ENCODE results near the gene GMDS. TPM values are rescaled to one million over a fixed set of nuclear protein-coding genes. Genes with fewer than 3 reads are reported as not detected.

GMDS gene
- total RNA-seq, 3 donors from 2014 or later (not counting 1 experiment from before 2014, with no cell fraction given), result 23.6 to 31.0 (median 26.4) TPM

DNA sequence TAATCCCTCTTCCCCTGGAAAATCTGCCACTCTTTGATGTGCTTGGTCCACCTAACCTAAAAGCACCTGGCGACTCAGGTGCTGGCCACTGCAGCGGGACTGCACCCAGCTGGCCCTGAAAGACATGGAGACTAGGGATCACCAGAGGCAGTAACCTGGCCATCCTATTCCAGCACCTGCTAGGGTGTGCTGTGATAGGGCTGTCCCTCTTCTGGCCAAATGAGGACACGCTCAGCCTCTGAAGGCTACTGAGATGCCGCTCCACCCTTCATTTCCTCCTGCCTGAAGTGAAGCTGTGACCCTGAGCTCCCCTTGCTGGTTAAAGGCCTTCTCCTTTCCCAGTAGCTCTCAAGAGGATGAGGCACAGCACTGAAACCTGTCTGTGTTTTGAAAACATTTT lies 611.3 kb downstream of the GMDS start:
- DNase-seq (no peak), ATAC-seq (no peak)
- Mint-ChIP-seq H3K4me3 (no peak overlapping the region), H3K36me3 (no peaks in the 10 kb centered on the region), H3K4me1 (no peaks in the 10 kb centered on the region), H3K9me3 (no peaks in the 10 kb centered on the region), H3K27me3 (ENCODE audit: low read depth in 2 of 2) (peaks cover 1 to 7% of the 10 kb centered on the region in 2 donors), H3K27ac (no peak overlapping the region)
- H3K36me3 ChIP-seq (ENCODE audit: control insufficient read depth, insufficient read depth, low read length), result no peaks in the 10 kb centered on the region
- 95% methylated on average over 4 of the region's 4 CpGs for WGBS (ENCODE audit: insufficient coverage)
- no peaks in the 10 kb centered on the region for H3K4me1 ChIP-seq (ENCODE audit: control insufficient read depth, insufficient read depth, low read length)
- H3K4me3 ChIP-seq (ENCODE audit: low read length), result no peak overlapping the region
- H3K27ac ChIP-seq (ENCODE audit: low read length), result no peak overlapping the region
- no peaks in the 10 kb centered on the region for H3K27me3 ChIP-seq (ENCODE audit: control insufficient read depth, insufficient read depth, low read length)
- TF ChIP-seq, protein P1, sequence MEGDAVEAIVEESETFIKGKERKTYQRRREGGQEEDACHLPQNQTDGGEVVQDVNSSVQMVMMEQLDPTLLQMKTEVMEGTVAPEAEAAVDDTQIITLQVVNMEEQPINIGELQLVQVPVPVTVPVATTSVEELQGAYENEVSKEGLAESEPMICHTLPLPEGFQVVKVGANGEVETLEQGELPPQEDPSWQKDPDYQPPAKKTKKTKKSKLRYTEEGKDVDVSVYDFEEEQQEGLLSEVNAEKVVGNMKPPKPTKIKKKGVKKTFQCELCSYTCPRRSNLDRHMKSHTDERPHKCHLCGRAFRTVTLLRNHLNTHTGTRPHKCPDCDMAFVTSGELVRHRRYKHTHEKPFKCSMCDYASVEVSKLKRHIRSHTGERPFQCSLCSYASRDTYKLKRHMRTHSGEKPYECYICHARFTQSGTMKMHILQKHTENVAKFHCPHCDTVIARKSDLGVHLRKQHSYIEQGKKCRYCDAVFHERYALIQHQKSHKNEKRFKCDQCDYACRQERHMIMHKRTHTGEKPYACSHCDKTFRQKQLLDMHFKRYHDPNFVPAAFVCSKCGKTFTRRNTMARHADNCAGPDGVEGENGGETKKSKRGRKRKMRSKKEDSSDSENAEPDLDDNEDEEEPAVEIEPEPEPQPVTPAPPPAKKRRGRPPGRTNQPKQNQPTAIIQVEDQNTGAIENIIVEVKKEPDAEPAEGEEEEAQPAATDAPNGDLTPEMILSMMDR (IDR thresholded peaks at IDR 0.05), result no peak
- intact Hi-C loops (cut with micrococcal nuclease), result no loop called here
- H3K9me3 ChIP-seq (ENCODE audit: control insufficient read depth, insufficient read depth, low read length), result no peaks in the 10 kb centered on the region

DNA sequence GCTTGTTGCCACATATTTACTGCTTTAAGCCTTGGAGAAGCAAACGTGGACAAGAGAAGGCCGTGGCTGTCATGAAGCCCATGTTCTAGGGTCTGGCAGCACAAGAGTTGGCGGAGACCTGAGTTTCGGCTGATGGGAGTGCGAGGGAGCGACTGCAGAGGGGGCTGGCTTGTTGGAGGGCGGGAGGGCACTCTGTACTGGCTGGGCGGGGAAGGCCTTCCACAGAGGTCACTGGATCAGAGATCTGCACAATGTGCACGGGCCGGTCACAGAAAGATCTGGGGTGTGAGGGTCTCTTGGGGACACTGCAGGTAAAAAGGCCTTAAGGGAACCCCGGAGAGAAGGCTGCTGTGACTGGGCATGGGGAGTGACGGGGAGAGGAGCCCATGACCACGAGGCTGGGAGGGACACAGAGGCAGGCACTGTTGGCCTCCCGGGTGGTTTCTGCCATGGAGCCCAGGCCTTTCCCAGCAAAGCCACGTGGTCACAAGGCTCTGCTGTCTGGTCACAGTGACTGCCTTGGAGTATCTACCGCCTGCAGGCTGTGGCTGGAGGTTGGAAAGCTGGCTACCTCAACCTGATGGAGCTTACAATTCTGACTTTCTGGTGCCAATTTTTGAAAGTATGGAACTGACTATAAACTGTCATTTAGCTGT lies 611.9 kb downstream of the GMDS start:
- TF ChIP-seq, protein P1 (IDR thresholded peaks at IDR 0.05), result no peak
- Mint-ChIP-seq H3K4me1 (no peaks in the 10 kb centered on the region), H3K27ac (no peak overlapping the region), H3K36me3 (no peaks in the 10 kb centered on the region), H3K27me3 (ENCODE audit: low read depth in 2 of 2) (peaks cover 6 to 13% of the 10 kb centered on the region in 2 donors), H3K9me3 (no peaks in the 10 kb centered on the region), H3K4me3 (no peak overlapping the region)
- Histone ChIP-seq H3K36me3 (ENCODE audit: control insufficient read depth, insufficient read depth, low read length) (no peaks in the 10 kb centered on the region), H3K9me3 (ENCODE audit: control insufficient read depth, insufficient read depth, low read length) (no peaks in the 10 kb centered on the region), H3K4me1 (ENCODE audit: control insufficient read depth, insufficient read depth, low read length) (no peaks in the 10 kb centered on the region), H3K4me3 (ENCODE audit: low read length) (no peak overlapping the region), H3K27me3 (ENCODE audit: control insufficient read depth, insufficient read depth, low read length) (no peaks in the 10 kb centered on the region), H3K27ac (ENCODE audit: low read length) (no peak overlapping the region)
- ATAC-seq (no peak), DNase-seq (no peak)
- 93% methylated on average over 16 of the region's 16 CpGs for WGBS (ENCODE audit: insufficient coverage)
- intact Hi-C loops (cut with micrococcal nuclease), result no loop called here

DNA sequence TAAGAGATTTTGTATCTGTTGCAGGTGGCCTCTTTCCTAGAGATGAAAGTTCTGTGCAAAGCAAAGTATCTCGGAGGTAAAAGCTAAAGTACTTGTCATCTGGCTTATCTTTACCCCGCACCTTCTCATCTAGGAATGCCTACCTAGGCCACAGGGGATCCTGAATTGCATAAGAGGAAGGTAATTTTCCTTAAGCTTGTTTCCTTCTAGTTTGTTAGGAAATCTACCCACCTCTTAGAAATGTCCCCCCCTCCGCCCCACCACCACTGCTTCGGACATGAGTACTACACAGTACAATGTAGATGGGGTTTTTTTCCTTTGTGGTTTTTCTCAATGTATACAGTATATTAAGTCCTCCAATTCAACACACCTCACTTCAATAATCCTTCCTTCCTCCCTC lies 614.2 kb downstream of the GMDS start:
- no peaks in the 10 kb centered on the region for H3K4me1 ChIP-seq (ENCODE audit: control insufficient read depth, insufficient read depth, low read length)
- H3K36me3 ChIP-seq (ENCODE audit: control insufficient read depth, insufficient read depth, low read length), result no peaks in the 10 kb centered on the region
- H3K9me3 ChIP-seq (ENCODE audit: control insufficient read depth, insufficient read depth, low read length), result no peaks in the 10 kb centered on the region
- peaks cover 11% of the 10 kb centered on the region for H3K27me3 ChIP-seq (ENCODE audit: control insufficient read depth, insufficient read depth, low read length)
- Mint-ChIP-seq H3K4me1 (peaks cover 1 to 4% of the 10 kb centered on the region in 2 donors), H3K4me3 (no peak overlapping the region), H3K27ac (no peak overlapping the region), H3K27me3 (ENCODE audit: low read depth in 2 of 2) (peaks cover 18 to 28% of the 10 kb centered on the region in 2 donors), H3K9me3 (no peaks in the 10 kb centered on the region), H3K36me3 (no peaks in the 10 kb centered on the region)
- no peak overlapping the region for H3K4me3 ChIP-seq (ENCODE audit: low read length)
- TF ChIP-seq, protein P1 (IDR thresholded peaks at IDR 0.05), result no peak
- 90% methylated on average over 1 of the region's 4 CpGs for WGBS (ENCODE audit: insufficient coverage)
- H3K27ac ChIP-seq (ENCODE audit: low read length), result no peak overlapping the region
- intact Hi-C loops (cut with micrococcal nuclease), result no loop called here
- ATAC-seq (no peak), DNase-seq (no peak)

DNA sequence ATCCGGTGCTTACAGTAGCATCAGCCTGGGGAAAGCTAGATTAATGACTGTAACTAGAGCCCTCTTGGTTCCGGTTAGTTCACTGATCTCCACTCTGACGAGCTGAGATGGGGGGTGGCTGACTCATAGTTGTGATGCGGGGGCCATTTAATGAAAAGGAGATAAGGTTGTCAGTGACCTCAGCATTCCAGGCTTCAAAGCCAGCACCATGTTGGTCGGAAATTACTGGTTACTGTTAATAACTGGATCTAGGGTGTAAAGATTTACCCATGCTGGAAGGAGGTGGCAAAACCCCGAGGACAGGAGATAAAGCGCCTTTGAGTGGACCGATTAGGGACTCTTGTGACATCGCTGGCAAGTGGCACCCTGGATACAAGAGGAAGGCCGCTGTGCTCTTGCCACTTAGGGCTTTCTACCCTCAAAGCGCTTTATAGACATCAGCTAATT lies 614.6 kb downstream of the GMDS start:
- H3K9me3 Mint-ChIP-seq, result no peaks in the 10 kb centered on the region
- WGBS (ENCODE audit: insufficient coverage), result 91% methylated on average over 10 of the region's 11 CpGs

More for the DNA sequence above, 614.6 kb downstream of the GMDS start:
- Histone ChIP-seq H3K4me3 (ENCODE audit: low read length) (no peak overlapping the region), H3K27me3 (ENCODE audit: control insufficient read depth, insufficient read depth, low read length) (peaks cover 16% of the 10 kb centered on the region), H3K9me3 (ENCODE audit: control insufficient read depth, insufficient read depth, low read length) (no peaks in the 10 kb centered on the region), H3K4me1 (ENCODE audit: control insufficient read depth, insufficient read depth, low read length) (no peaks in the 10 kb centered on the region), H3K36me3 (ENCODE audit: control insufficient read depth, insufficient read depth, low read length) (no peaks in the 10 kb centered on the region), H3K27ac (ENCODE audit: low read length) (no peak overlapping the region)
- DNase-seq, result no peak
- ATAC-seq, result no peak
- intact Hi-C loops (cut with micrococcal nuclease), result no loop called here
- Mint-ChIP-seq H3K27me3 (ENCODE audit: low read depth in 2 of 2) (peaks cover 21 to 33% of the 10 kb centered on the region in 2 donors), H3K27ac (no peak overlapping the region), H3K36me3 (no peaks in the 10 kb centered on the region), H3K4me1 (peaks cover 4 to 7% of the 10 kb centered on the region in 2 donors), H3K4me3 (no peak overlapping the region)
- TF ChIP-seq, protein P1 (IDR thresholded peaks at IDR 0.05), result no peak
